GM11168 (cell line): ENCODE measurements around the gene CA5A.
"Not testable (repeated sequence)": the region's sequence is repeated elsewhere in the genome, so short reads cannot be mapped to it uniquely, and the experiment has no call there.

Experiments used
- in situ Hi-C: fragments of 300-500 bp; cut with MboI; formaldehyde crosslinking; loops from one replicate; pipeline ENCODE4 v1.12.0; 2022; ENCODE audit warnings: low sequenced_read_pairs; ENCODE audit not compliant: unreplicated experiment

The CA5A gene

GRCh38 chr16:87926246-87927194, 9.8 kb downstream of the CA5A start:
- in situ Hi-C loops = no loop called here

GRCh38 chr16:87924811-87925670, 11.3 kb downstream of the CA5A start:
- in situ Hi-C loops = no loop called here

- in situ Hi-C loops = no loop called here
Observed at GRCh38 chr16:87924041-87924810, 12.1 kb downstream of the CA5A start.

- in situ Hi-C loops = no loop called here
Observed at GRCh38 chr16:87922250-87922871, 14.0 kb downstream of the CA5A start.

GRCh38 chr16:87921236-87921773, 15.0 kb downstream of the CA5A start:
- in situ Hi-C loops = no loop called here

- in situ Hi-C loops = no loop called here
Observed at GRCh38 chr16:87919681-87919994, 16.7 kb downstream of the CA5A start.

GRCh38 chr16:87918866-87919680, 17.3 kb downstream of the CA5A start:
- in situ Hi-C loops = no loop called here

GRCh38 chr16:87918338-87918737, 18.0 kb downstream of the CA5A start:
- in situ Hi-C loops = no loop called here

- in situ Hi-C loops = no loop called here
Observed at GRCh38 chr16:87917503-87917902, 18.8 kb downstream of the CA5A start.

GRCh38 chr16:87914812-87915211, 21.5 kb downstream of the CA5A start:
- in situ Hi-C loops = no loop called here

- in situ Hi-C loops = not testable (repeated sequence)
Observed at GRCh38 chr16:87914021-87914725, 22.2 kb downstream of the CA5A start.

GRCh38 chr16:87912691-87913090, 23.6 kb downstream of the CA5A start:
- in situ Hi-C loops = not testable (repeated sequence)

GRCh38 chr16:87911106-87911763, 25.1 kb downstream of the CA5A start:
- in situ Hi-C loops = not testable (repeated sequence)

GRCh38 chr16:87909203-87909935, 27.0 kb downstream of the CA5A start:
- in situ Hi-C loops = not testable (repeated sequence)

- in situ Hi-C loops = not testable (repeated sequence)
Observed at GRCh38 chr16:87908101-87908500, 28.2 kb downstream of the CA5A start.

- in situ Hi-C loops = not testable (repeated sequence)
Observed at GRCh38 chr16:87905521-87905920, 30.8 kb downstream of the CA5A start.

GRCh38 chr16:87904963-87905362, 31.4 kb downstream of the CA5A start:
- in situ Hi-C loops = not testable (repeated sequence)
